ENCODE data around the gene FIG4.

FIG4 gene

DNA sequence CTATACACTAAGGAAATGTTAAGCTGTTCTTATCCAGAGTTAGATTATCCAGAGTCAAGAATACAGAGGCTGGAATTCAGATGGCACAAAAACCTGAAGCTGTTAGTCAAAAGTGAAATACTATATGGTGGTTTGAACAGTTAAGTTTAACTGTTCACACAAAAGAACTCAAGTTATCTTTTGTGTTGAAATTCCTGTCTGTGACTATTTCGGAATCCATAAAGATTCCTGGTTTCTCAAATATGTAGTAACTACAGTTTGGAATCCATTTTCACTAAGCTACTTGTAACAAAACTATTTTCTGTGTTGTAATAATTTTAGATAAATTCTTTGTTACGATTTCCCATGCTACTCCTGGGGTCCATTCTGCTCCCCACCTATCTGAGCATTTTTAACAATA lies 24.5 kb downstream of the FIG4 start:
- TF ChIP-seq CTCF (IDR thresholded peaks at IDR 0.05): no peak
- no peaks in the 10 kb centered on the region for H3K27me3 ChIP-seq
- peaks cover 0 to 7% (median 0%) of the 10 kb centered on the region in 4 donors for H3K4me1 ChIP-seq
- no peak overlapping the region for H3K4me3 ChIP-seq
- intact Hi-C loops (cut with DNase I; ENCODE audit: low total_unique reads): no loop called here
- DNase-seq: no peak
- peaks cover 15 to 23% (median 22%) of the 10 kb centered on the region in 3 donors for H3K36me3 ChIP-seq
- H3K27ac ChIP-seq: no peak overlapping the region
- H3K9me3 ChIP-seq: no peaks in the 10 kb centered on the region

DNA sequence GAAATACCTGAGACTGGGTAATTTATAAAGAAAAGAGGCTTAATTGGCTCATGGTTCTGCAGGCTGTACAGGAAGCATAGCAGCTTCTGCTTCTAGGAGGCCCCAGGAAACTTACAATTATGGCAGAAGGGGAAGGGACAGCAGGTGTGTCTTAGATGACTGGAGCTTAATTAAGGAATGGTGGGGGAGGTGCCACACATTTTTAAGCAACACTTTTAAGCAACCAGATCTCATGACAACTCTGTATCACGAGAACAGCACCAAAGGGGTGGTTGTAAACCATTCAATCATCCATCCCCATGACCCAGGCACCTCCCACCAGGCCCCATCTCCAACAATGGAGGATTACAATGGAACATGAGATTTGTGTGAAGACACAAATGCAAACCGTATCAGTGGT lies 26.9 kb downstream of the FIG4 start:
- H3K27ac ChIP-seq: no peak overlapping the region
- H3K36me3 ChIP-seq: peaks cover 15 to 23% (median 22%) of the 10 kb centered on the region in 3 donors

DNA sequence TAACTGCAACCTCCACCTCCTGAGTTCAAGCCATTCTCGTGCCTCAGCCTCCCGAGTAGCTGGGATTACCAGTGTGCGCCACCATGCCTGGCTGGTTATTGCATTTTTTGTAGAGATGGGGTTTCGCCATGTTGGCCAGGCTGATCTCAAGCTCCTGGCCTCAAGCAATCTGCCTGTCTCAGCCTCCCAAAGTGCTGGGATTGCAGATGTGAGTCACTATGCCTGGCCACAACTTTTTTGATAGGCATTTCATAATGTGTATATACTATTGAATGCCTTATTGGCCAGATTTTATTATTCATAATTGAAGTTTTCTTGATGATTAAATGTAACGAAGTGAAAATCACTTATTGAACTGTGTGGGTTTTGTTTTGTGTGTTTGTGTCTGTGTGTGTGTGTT lies 27.9 kb downstream of the FIG4 start:
- H3K27me3 ChIP-seq: no peaks in the 10 kb centered on the region
- peaks cover 0 to 25% (median 13%) of the 10 kb centered on the region in 4 donors for H3K4me1 ChIP-seq
- intact Hi-C loops (cut with DNase I; ENCODE audit: low total_unique reads): no loop called here
- H3K27ac ChIP-seq: no peak overlapping the region
- H3K36me3 ChIP-seq: peaks cover 15 to 29% (median 22%) of the 10 kb centered on the region in 3 donors
- no peaks in the 10 kb centered on the region for H3K9me3 ChIP-seq
- H3K4me3 ChIP-seq: no peak overlapping the region
- TF ChIP-seq CTCF (IDR thresholded peaks at IDR 0.05): no peak
- DNase-seq: no peak

More for the DNA sequence above, 26.9 kb downstream of the FIG4 start:
- intact Hi-C loops (cut with DNase I; ENCODE audit: low total_unique reads): no loop called here
- no peak for DNase-seq
- no peaks in the 10 kb centered on the region for H3K9me3 ChIP-seq
- H3K27me3 ChIP-seq: no peaks in the 10 kb centered on the region
- peaks cover 0 to 15% (median 12%) of the 10 kb centered on the region in 4 donors for H3K4me1 ChIP-seq
- no peak for TF ChIP-seq CTCF (IDR thresholded peaks at IDR 0.05)
- no peak overlapping the region for H3K4me3 ChIP-seq

- Histone ChIP-seq H3K27ac (no peak overlapping the region), H3K4me1 (peaks cover 0 to 29% (median 13%) of the 10 kb centered on the region in 4 donors), H3K9me3 (no peaks in the 10 kb centered on the region), H3K36me3 (peaks cover 15 to 29% (median 22%) of the 10 kb centered on the region in 3 donors), H3K4me3 (no peak overlapping the region), H3K27me3 (no peaks in the 10 kb centered on the region)
- intact Hi-C loops (cut with DNase I; ENCODE audit: low total_unique reads): no loop called here
- no peak for TF ChIP-seq CTCF (IDR thresholded peaks at IDR 0.05)
- DNase-seq: no peak
Measured at GRCh38 chr6:109720311-109720710, 29.2 kb downstream of the FIG4 start.

GRCh38 chr6:109722011-109722410 lies 30.9 kb downstream of the FIG4 start:
- intact Hi-C loops (cut with DNase I; ENCODE audit: low total_unique reads): no loop called here
- DNase-seq: no peak
- Histone ChIP-seq H3K9me3 (no peaks in the 10 kb centered on the region), H3K36me3 (peaks cover 14 to 22% (median 21%) of the 10 kb centered on the region in 3 donors), H3K27ac (peak overlapping the region; percentile 48 to 66), H3K4me1 (peaks cover 0 to 29% (median 13%) of the 10 kb centered on the region in 4 donors), H3K27me3 (no peaks in the 10 kb centered on the region), H3K4me3 (no peak overlapping the region)
- TF ChIP-seq CTCF (IDR thresholded peaks at IDR 0.05): no peak
